Neural progenitor cell (in vitro differentiated cells): Measurements from ENCODE around the gene DTNB. TPM values are rescaled to one million over a fixed set of nuclear protein-coding genes. Genes with fewer than 3 reads are reported as not detected.

Experiments used
- DNase-seq: peaks from one replicate; pipeline ENCODE4 v3.0.0-alpha.2; 2016; ENCODE audit warnings: low spot score
- H2AFZ ChIP-seq: fragments of 200-600 bp; sonication (generic); replicated peaks from 2 replicates; pipeline ENCODE4 v1.6.1; 2016; ENCODE audit warnings: antibody characterized with exemption
- H3F3A ChIP-seq: fragments of 200-600 bp; sonication (generic); 2 replicates; pipeline ENCODE4 v1.6.1; 2016; ENCODE audit warnings: antibody characterized with exemption, low read depth
- H3K27ac ChIP-seq: fragments of 200-600 bp; sonication (generic); 2 replicates; pipeline ENCODE4 v1.5.1; 2016; ENCODE audit warnings: mild to moderate bottlenecking
- H3K27me3 ChIP-seq: fragments of 200-600 bp; sonication (generic); 2 replicates; pipeline ENCODE4 v1.6.1; 2016; ENCODE audit warnings: mild to moderate bottlenecking, moderate library complexity
- H3K36me3 ChIP-seq: fragments of 200-600 bp; sonication (generic); 2 replicates; pipeline ENCODE4 v1.5.1; 2016
- H3K4me1 ChIP-seq: fragments of 200-600 bp; sonication (generic); 2 replicates; pipeline ENCODE4 v1.6.1; 2016; ENCODE audit warnings: mixed run types
- H3K4me2 ChIP-seq: fragments of 200-600 bp; sonication (generic); 2 replicates; pipeline ENCODE4 v1.6.1; 2016
- H3K4me3 ChIP-seq: fragments of 200-600 bp; sonication (generic); 2 replicates; pipeline ENCODE4 v1.5.1; 2016
- H3K79me2 ChIP-seq: fragments of 200-600 bp; sonication (generic); 2 replicates; pipeline ENCODE4 v1.6.1; 2016; ENCODE audit warnings: low read depth
- H3K9ac ChIP-seq: fragments of 200-600 bp; sonication (generic); 2 replicates; pipeline ENCODE4 v1.6.1; 2016
- H3K9me3 ChIP-seq: fragments of 200-600 bp; sonication (generic); 2 replicates; pipeline ENCODE4 v1.5.1; 2016; ENCODE audit warnings: low read depth
- H4K20me1 ChIP-seq: fragments of 200-600 bp; sonication (generic); 2 replicates; pipeline ENCODE4 v1.6.1; 2016; ENCODE audit warnings: low read depth
- H3K27ac Mint-ChIP-seq: 3 replicates; pipeline ENCODE4 v1.8.0; 2021; ENCODE audit warnings: mixed read lengths
- H3K27me3 Mint-ChIP-seq: 2 replicates; pipeline ENCODE4 v1.8.0; 2022; ENCODE audit warnings: low read depth, mild to moderate bottlenecking, inconsistent platforms, moderate library complexity, mixed read lengths; ENCODE audit not compliant: insufficient read depth
- H3K36me3 Mint-ChIP-seq: 3 replicates; pipeline ENCODE4 v1.8.0; 2021; ENCODE audit warnings: mixed read lengths
- H3K4me1 Mint-ChIP-seq: 3 replicates; pipeline ENCODE4 v1.8.0; 2021; ENCODE audit warnings: mixed read lengths
- H3K4me3 Mint-ChIP-seq: 3 replicates; pipeline ENCODE4 v1.8.0; 2021; ENCODE audit warnings: mild to moderate bottlenecking, moderate library complexity, mixed read lengths
- H3K9me3 Mint-ChIP-seq: 3 replicates; pipeline ENCODE4 v1.8.0; 2020; ENCODE audit warnings: mixed read lengths
- EZH2 ChIP-seq: fragments of 200-600 bp; sonication (generic); IDR thresholded peaks from 2 replicates; pipeline ENCODE4 v1.6.1; 2017; ENCODE audit warnings: antibody characterized with exemption, mild to moderate bottlenecking, moderate library complexity
- EZH2phosphoT487 ChIP-seq: fragments of 200-600 bp; sonication (generic); IDR thresholded peaks from 2 replicates; pipeline ENCODE4 v1.6.1; 2017; ENCODE audit warnings: antibody characterized with exemption
- total RNA-seq: library from RNA; depleted of rRNA; stranded (reverse); fragments of >200 nt; gene quantifications from 2 replicates; pipeline ENCODE4 v1.2.3, GENCODE V29; 2015; ENCODE audit warnings: low replicate concordance
- TF ChIP-seq, protein P1 (sequence below): fragments of 200-600 bp; sonication (generic); IDR thresholded peaks from 2 replicates; pipeline ENCODE4 v1.5.1; 2017; ENCODE audit warnings: antibody characterized with exemption, mild to moderate bottlenecking

Gene DTNB
- total RNA-seq, 1 donor from 2014 or later = 27.1 TPM

GRCh38 chr2:25378731-25379490 lies 294.5 kb downstream of the DTNB start:
- peaks cover 13% of the 10 kb centered on the region for H3K27me3 Mint-ChIP-seq
- Histone ChIP-seq H3K27ac (no peak overlapping the region), H3K79me2 (no peaks in the 10 kb centered on the region), H3K9ac (no peak overlapping the region), H4K20me1 (no peaks in the 10 kb centered on the region), H3K4me3 (no peak overlapping the region), H3K9me3 (no peaks in the 10 kb centered on the region), H3F3A (no peaks in the 10 kb centered on the region), H3K4me1 (peaks cover 7% of the 10 kb centered on the region), H3K4me2 (no peak overlapping the region), H3K27me3 (peaks cover 4% of the 10 kb centered on the region), H3K36me3 (no peaks in the 10 kb centered on the region), H2AFZ (no peak overlapping the region)
- DNase-seq = no peak
- peaks cover 7% of the 10 kb centered on the region for H3K36me3 Mint-ChIP-seq
- peaks cover 6% of the 10 kb centered on the region for H3K9me3 Mint-ChIP-seq
- no peak overlapping the region for H3K27ac Mint-ChIP-seq
- H3K4me3 Mint-ChIP-seq = no peak overlapping the region
- H3K4me1 Mint-ChIP-seq = peaks cover 24% of the 10 kb centered on the region
- TF ChIP-seq EZH2 (no peak), EZH2phosphoT487 (no peak)
- TF ChIP-seq, protein P1, sequence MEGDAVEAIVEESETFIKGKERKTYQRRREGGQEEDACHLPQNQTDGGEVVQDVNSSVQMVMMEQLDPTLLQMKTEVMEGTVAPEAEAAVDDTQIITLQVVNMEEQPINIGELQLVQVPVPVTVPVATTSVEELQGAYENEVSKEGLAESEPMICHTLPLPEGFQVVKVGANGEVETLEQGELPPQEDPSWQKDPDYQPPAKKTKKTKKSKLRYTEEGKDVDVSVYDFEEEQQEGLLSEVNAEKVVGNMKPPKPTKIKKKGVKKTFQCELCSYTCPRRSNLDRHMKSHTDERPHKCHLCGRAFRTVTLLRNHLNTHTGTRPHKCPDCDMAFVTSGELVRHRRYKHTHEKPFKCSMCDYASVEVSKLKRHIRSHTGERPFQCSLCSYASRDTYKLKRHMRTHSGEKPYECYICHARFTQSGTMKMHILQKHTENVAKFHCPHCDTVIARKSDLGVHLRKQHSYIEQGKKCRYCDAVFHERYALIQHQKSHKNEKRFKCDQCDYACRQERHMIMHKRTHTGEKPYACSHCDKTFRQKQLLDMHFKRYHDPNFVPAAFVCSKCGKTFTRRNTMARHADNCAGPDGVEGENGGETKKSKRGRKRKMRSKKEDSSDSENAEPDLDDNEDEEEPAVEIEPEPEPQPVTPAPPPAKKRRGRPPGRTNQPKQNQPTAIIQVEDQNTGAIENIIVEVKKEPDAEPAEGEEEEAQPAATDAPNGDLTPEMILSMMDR = no peak

DNA sequence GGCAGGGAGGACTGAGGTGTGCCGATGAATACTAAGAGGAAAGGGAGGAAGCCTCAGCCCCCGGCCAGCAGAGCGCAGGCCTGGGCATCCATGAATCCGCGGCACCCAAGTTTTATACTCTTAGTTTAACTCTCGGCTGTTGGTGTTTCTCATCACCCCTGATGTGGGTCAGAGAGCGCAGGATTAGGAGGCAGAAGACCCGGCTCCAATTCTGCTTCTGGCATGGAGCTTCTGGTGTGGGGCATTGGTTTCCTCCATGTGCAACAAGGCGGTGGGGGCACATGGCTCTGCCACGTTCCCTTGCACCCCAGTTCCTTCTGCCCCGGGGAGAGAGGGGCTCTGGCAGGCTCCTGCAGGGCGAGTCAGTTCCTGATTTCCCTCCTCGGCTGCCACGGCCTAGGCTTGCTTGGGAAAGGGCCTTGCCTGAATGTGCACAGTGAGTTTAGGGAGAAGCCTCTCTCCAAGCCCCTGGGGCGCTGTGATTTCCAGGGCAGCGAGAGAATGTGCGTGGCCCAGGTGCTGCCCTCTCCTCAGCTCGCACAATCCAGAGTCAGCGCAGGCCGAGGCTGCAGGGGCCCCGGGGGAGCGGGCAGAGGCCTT lies 295.5 kb downstream of the DTNB start:
- Histone ChIP-seq H3K36me3 (no peaks in the 10 kb centered on the region), H4K20me1 (no peaks in the 10 kb centered on the region), H3F3A (no peaks in the 10 kb centered on the region), H3K4me2 (no peak overlapping the region), H3K9me3 (no peaks in the 10 kb centered on the region), H3K27me3 (peaks cover 4% of the 10 kb centered on the region), H3K79me2 (no peaks in the 10 kb centered on the region), H3K9ac (no peak overlapping the region), H3K4me3 (no peak overlapping the region), H3K4me1 (peaks cover 8% of the 10 kb centered on the region), H2AFZ (no peak overlapping the region), H3K27ac (no peak overlapping the region)
- Mint-ChIP-seq H3K4me1 (peaks cover 27% of the 10 kb centered on the region), H3K27me3 (peaks cover 13% of the 10 kb centered on the region), H3K27ac (no peak overlapping the region), H3K4me3 (no peak overlapping the region), H3K9me3 (peaks cover 6% of the 10 kb centered on the region), H3K36me3 (peaks cover 7% of the 10 kb centered on the region)
- no peak for TF ChIP-seq EZH2phosphoT487
- TF ChIP-seq, protein P1 = no peak
- no peak for TF ChIP-seq EZH2
- DNase-seq = no peak

DNA sequence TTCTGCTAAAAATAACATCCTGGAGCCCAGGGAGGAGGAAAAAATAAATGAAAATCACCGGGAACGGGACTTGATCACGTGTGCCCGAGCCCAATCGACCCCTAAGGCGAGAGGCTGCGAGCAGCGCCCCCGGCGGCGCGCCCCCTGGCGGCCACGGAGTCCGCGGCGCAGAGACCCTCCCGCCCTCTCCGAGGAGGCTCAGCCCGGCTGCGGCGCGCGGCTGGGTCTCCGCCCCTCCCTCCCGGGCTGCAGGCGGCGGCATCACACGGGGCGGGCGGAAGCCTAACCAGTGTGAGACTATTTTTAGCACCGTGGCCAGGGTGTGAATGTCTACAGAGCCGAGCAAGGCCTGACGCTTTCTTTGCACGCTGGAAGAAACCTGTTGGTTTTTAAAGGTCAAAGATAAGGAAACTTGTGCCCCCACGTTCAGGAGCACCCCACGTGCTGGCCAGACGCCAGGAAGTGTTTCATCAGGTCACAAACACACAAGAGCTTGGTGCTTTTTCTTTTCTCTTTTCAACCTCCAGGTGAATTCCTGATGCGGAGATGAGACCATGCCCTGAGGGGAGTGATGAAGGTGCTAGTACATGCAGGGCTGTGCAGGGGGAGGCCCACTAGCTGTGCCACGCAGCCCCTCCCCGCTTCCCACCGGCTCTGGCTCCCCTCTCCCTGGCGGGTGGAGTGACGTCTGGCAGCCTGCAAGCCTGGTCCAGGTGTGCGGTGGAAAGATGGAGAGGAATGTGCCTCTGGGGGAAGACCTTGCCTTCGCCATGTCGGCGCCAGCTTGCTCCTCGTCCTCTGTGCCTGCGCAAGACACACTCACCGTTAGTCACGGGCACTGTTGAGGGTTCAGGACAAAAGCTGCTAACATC lies 296.4 kb downstream of the DTNB start:
- no peak overlapping the region for H3K4me3 Mint-ChIP-seq
- Histone ChIP-seq H3K9ac (no peak overlapping the region), H4K20me1 (no peaks in the 10 kb centered on the region), H3K4me3 (no peak overlapping the region), H2AFZ (no peak overlapping the region), H3K27ac (no peak overlapping the region), H3K27me3 (peaks cover 4% of the 10 kb centered on the region), H3K36me3 (no peaks in the 10 kb centered on the region), H3F3A (peaks cover 6% of the 10 kb centered on the region), H3K79me2 (no peaks in the 10 kb centered on the region), H3K4me1 (peaks cover 17% of the 10 kb centered on the region), H3K9me3 (no peaks in the 10 kb centered on the region), H3K4me2 (peak overlapping the region; percentile 46)
- TF ChIP-seq EZH2 = no peak
- TF ChIP-seq, protein P1 = peak; percentile 99
- H3K27me3 Mint-ChIP-seq = peaks cover 13% of the 10 kb centered on the region
- peaks cover 7% of the 10 kb centered on the region for H3K36me3 Mint-ChIP-seq
- peak; percentile 94 for DNase-seq
- peak overlapping the region; percentile 57 for H3K27ac Mint-ChIP-seq
- peaks cover 34% of the 10 kb centered on the region for H3K4me1 Mint-ChIP-seq
- H3K9me3 Mint-ChIP-seq = peaks cover 6% of the 10 kb centered on the region
